GM19328 (cell line): ENCODE data around the gene SLC66A3.
"Not testable (repeated sequence)": the region's sequence is repeated elsewhere in the genome, so short reads cannot be mapped to it uniquely, and the experiment has no call there.

Experiments
- ATAC-seq: cut with Tn5 transposase; IDR thresholded peaks from one replicate; pipeline ENCODE4 v1.9.1; 2021; ENCODE audit warnings: mild to moderate bottlenecking, moderate library complexity; ENCODE audit not compliant: unreplicated experiment

Gene SLC66A3

GRCh38 chr2:11160731-11161455 lies 5.6 kb downstream of the SLC66A3 start:
- ATAC-seq, result peak; percentile 71

GRCh38 chr2:11161747-11162146 lies 6.5 kb downstream of the SLC66A3 start:
- no peak for ATAC-seq

GRCh38 chr2:11163439-11164317 lies 8.4 kb downstream of the SLC66A3 start:
- ATAC-seq, result no peak

- ATAC-seq, result not testable (repeated sequence)
Measured at GRCh38 chr2:11165046-11165445, 9.8 kb downstream of the SLC66A3 start.

- no peak for ATAC-seq
Measured at GRCh38 chr2:11166476-11166875, 11.2 kb downstream of the SLC66A3 start.

- no peak for ATAC-seq
Measured at GRCh38 chr2:11168488-11168887, 13.2 kb downstream of the SLC66A3 start.

GRCh38 chr2:11169333-11169732 lies 14.1 kb downstream of the SLC66A3 start:
- ATAC-seq, result no peak

GRCh38 chr2:11174222-11174621 lies 19.0 kb downstream of the SLC66A3 start:
- no peak for ATAC-seq

GRCh38 chr2:11175293-11175795 lies 20.1 kb downstream of the SLC66A3 start:
- ATAC-seq, result no peak

- ATAC-seq, result no peak
Measured at GRCh38 chr2:11177871-11178690, 22.8 kb downstream of the SLC66A3 start.

GRCh38 chr2:11179196-11179595 lies 23.9 kb downstream of the SLC66A3 start:
- ATAC-seq, result no peak

GRCh38 chr2:11179899-11180298 lies 24.6 kb downstream of the SLC66A3 start:
- ATAC-seq, result no peak

GRCh38 chr2:11180653-11181052 lies 25.4 kb downstream of the SLC66A3 start:
- ATAC-seq, result no peak

- ATAC-seq, result no peak
Measured at GRCh38 chr2:11182951-11183350, 27.7 kb downstream of the SLC66A3 start.

GRCh38 chr2:11186145-11186544 lies 30.9 kb downstream of the SLC66A3 start:
- ATAC-seq, result no peak

GRCh38 chr2:11187083-11187619 lies 31.9 kb downstream of the SLC66A3 start:
- ATAC-seq, result no peak

- ATAC-seq, result no peak
Measured at GRCh38 chr2:11187731-11188130, 32.5 kb downstream of the SLC66A3 start.

GRCh38 chr2:11196246-11196645 lies 41.0 kb downstream of the SLC66A3 start:
- ATAC-seq, result no peak

- no peak for ATAC-seq
Measured at GRCh38 chr2:11200651-11201050, 45.4 kb downstream of the SLC66A3 start.

- no peak for ATAC-seq
Measured at GRCh38 chr2:11201969-11202368, 46.7 kb downstream of the SLC66A3 start.

GRCh38 chr2:11203480-11203879 lies 48.2 kb downstream of the SLC66A3 start:
- ATAC-seq, result no peak
